CD4-positive, alpha-beta T cell treated with Interleukin-21 for 1 hour (primary cell): ENCODE measurements around the gene PHETA1.
"Not testable (repeated sequence)": the region's sequence is repeated elsewhere in the genome, so short reads cannot be mapped to it uniquely, and the experiment has no call there.

Experiments
- DNase-seq: peaks from one replicate; pipeline ENCODE4 v3.0.0-alpha.2; 2020

PHETA1 gene

GRCh38 chr12:111405149-111405858 lies 36.4 kb upstream of the PHETA1 start:
- peak; percentile 98 for DNase-seq

DNA sequence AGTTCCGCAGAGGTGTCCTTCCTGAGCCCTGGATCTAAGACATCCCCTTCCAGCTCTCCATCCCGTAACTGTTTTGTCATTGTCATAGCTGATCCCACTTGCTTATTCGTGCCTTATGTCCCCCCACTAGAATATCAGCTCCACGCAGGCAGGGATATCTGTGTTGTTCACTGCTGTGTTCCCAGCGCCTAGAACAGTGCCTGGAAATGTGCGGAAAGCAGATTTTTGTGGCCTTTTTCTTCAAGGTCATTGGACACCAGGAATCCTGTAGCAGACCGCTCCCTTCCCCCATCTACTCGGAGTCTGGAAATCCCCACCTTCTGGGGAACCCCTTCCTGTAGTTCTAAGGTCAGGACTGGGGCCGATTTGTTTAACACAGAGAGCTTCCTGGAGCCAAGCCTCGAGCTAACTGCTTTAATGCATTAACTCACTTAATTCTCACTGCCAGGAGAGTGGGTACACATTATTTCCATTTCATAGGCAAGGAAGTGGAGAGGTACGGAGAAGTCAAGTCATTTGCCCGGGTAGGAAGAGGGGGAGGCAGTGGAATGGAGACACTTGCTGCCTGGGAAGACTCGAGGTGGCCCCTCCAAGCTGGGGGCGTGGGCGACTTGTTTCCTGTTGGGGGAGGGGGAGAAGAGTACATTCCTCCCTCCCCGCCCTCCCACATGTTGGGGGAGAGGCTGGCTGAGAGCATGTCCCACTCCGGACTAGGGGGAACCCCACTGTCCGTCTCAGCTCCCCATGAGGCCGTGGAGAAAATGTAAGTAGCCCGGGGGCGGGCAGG lies 35.7 kb upstream of the PHETA1 start:
- peak; percentile 71 for DNase-seq

GRCh38 chr12:111402490-111402824 lies 33.6 kb upstream of the PHETA1 start:
- DNase-seq: not testable (repeated sequence)

GRCh38 chr12:111401167-111401605 lies 32.3 kb upstream of the PHETA1 start:
- DNase-seq: no peak

- DNase-seq: not testable (repeated sequence)
Measured at GRCh38 chr12:111399741-111400404, 31.0 kb upstream of the PHETA1 start.

GRCh38 chr12:111398530-111398929 lies 29.6 kb upstream of the PHETA1 start:
- DNase-seq: no peak

DNA sequence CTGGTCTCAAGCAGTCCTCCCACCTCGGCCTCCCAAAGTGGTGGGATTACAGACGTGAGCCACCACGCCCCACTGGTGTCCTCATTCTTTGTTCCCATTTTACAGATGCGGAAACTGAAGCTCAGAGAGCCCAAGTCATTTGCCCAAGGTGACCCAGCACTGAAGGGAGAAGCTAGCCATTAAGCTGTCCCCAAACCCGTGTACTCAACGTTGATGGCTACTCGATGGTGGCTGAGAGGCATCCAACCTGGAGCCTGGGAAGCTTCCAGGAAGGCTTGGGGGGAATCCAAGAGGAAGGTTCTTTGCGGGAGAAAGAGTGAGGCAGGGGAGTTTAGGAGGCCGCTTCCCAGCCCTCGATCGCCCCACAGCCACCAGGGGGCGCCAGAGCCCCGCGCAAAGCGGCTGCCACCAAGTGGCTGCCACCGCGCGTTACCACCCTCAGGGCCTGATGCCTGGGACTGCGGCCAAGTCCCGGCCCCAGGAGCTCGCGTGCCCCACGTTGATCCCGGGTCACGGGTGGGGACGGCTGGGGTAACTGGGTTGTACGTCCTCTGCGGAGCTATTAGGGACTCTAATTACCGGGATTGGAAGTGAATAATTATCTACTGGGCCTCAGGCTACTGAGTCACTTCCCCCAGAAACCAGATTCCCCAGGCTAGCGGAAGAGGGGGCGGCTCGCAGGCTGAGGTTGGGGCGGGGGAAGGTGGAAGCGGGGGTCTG lies 28.0 kb upstream of the PHETA1 start:
- peak; percentile 85 for DNase-seq

GRCh38 chr12:111396271-111396670 lies 27.4 kb upstream of the PHETA1 start:
- not testable (repeated sequence) for DNase-seq

DNA sequence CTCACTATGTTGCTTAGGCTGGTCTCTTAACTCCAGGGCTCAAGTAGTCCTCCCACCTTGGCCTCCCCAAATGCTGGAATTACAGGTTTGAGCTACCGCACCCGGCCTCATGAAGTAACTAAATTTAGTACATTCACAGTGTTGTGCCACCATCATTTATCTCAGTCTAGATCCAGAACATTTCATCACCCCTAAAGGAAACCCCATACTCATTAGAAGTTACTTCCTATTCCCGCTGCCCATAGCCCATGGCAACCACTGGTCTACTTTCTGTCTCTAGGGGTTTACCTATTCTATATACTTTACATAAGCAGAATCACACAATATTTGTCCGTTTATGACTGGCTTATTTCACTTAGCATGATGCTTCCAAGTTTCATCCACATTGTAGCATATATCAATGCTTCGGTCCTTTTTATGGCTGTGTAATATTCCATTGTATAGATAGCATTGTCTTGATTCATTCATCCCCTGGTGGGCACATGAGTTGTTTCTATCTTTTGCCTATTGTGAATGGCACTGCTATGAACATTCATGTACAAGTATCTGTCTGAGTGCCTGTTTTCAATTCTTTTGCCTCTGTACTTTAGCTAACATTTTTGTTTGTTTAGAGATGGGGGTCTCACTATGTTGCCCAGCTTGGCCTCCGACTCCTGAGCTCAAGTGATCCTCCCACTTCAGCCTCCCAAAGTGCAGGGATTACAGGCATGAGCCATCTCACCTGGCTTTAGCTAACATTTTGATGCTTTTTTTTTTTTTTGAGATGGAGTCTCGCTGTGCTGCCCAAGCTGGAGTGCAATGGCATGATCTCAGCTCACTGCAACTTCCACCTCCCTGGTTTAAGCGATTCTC lies 26.7 kb upstream of the PHETA1 start:
- DNase-seq: no peak

GRCh38 chr12:111394480-111394879 lies 25.6 kb upstream of the PHETA1 start:
- no peak for DNase-seq

DNA sequence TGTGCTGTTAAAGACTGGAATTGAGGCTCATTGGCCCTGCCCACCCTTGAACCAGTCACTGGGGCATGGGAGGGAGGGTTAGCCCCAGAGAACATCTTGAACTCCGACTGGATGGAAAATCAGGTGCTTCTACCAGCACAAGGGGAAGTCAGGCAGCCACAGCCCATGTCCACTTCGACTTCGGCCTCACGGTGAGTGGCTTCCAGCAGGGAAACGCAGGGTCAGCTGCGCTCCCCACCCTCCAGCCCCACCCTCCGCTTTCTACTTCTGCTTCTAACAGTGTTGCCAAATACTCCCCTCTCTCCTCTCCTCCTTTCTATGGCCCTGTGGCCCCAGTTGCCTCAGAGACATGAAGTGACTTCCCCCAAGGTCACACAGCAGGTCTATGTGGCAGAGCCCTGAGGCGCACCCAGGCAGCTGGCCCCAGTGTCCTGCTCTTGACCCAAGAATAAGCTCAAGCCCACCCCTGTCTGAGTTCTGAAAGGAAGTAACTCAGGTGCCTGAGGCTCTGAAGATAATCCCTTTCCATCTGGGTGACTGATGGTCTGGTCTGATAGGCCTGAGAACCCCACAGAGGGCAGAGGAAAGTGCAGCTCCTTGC lies 24.9 kb upstream of the PHETA1 start:
- DNase-seq: no peak

DNA sequence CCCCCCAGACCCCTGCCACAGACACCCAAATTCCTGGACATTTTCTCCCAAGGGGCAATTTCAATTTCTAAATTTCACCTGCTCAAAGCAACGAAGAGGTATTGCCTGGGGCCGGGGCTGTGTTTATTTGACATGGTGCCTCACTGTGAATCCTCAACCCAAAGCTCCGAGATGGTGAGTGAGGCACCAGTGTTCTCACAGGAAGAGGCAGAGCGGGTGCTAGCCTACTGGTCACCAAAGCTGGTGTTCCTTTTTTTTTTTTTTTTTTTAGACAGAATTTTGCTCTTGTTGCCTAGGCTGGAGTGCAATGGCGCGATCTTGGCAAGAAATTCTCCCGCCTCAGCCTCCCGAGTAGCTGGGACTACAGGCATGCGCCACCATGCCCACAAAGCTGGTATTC lies 22.0 kb upstream of the PHETA1 start:
- no peak for DNase-seq

- no peak for DNase-seq
Measured at GRCh38 chr12:111389635-111390034, 20.7 kb upstream of the PHETA1 start.

DNA sequence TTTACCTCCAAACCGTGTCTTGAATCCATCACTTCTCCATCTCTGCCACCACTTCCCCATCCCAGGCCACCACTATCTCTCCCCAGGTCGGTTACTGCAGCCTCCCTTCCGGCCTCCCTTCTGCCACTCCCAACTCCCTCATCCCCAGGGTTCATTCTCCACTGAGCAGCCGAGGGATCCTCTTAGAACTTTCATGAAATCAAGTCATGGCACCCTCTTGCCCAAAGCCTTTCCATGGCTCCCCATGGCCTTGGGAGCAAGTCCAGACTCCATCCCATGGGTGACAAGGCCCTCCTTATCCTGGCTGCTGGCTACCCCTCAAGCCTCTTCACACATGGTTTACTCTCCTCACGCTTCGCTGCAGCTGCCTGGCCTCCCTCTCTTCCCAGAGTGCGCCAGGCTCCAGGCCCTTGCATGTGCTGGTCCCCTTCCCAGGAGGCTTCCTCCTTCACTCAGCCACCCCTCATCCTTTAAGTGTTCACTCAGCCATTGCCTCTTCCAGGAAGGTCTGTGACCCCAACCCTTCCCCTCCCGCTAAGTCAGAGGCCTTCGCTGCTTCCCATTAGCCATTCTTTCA lies 18.9 kb upstream of the PHETA1 start:
- no peak for DNase-seq

DNA sequence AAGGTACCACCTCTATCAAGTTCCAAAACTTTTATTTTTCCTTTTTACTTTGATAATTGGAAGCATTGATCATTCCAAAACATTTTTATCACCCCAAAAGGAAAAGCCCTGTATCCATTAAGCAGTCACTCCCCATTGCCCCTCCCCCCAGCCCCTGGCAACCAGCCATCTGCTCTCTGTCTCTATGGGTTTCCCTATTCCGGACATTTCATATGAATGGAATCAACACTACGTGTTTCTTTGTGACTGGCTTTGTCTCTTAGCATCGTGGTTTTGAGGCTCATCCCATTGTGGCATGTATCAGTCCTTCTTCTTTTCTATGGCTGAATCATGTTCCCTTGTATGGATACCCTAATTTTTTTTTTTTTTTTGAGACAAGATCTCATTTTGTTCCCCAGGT lies 18.0 kb upstream of the PHETA1 start:
- no peak for DNase-seq

DNA sequence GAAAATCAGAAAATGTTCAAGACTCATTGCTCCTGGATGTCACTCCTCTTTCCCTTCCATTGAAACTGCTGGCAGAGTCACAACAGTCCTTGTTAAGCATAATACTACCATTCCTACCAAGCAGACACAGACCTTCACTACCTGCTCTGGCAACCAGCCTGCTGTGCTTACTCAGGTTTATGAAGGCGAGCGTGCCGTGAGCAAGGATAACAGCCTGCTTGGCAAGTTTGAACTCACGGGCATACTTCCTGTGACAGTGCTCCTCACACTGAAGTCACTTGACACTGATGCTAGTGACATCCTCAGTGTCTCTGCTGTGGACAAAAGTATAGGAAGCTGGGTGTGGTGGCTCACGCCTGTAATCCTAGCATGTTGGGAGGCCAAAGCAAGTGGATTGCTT lies 15.7 kb upstream of the PHETA1 start:
- no peak for DNase-seq

DNA sequence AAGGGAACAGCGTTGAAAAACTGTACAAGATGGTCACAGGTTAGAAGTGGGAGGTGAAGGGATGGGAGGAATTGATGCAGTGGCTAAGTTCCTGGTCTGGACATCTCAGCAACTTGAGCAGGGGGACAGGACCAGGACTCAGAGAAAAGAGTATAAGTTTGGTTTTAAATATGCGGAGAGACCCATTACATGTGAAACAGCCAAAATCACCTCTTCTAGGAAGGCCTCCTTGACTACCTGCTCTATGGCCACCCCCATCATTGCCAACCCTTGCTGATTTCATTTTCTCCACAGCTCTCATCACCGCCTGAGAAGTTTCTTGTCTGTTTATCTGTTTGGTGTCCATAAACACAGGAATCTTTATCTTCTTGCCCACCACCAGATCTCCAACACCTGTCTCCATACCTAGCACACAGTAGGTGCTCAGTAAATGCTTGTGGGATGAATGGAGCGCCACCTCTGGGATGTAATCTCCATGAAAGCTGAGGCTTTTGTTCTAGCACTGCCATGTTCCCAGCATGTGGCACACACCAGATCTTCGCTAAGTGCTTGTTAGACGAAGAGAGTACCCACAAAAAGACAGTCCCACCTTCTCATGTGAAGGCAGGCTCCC lies 11.2 kb upstream of the PHETA1 start:
- no peak for DNase-seq

DNA sequence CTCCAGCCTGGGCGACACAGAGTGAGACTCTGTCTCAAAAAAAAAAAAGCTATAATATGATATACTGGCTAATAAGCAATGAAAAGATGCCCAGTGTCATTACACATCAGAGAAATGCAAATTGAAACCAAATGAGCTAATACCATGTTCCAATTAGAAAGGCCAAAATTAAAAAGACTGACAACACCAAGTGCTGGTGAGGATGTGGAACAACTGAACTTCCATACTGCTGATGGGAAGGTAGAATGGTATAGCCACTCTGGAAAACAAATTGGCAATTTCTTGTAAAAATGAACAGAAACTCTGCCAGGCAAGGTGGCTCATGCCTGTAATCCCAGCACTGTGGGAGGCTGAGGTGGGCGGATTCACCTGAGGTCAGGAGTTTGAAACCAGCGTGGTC lies 8.5 kb upstream of the PHETA1 start:
- no peak for DNase-seq

DNA sequence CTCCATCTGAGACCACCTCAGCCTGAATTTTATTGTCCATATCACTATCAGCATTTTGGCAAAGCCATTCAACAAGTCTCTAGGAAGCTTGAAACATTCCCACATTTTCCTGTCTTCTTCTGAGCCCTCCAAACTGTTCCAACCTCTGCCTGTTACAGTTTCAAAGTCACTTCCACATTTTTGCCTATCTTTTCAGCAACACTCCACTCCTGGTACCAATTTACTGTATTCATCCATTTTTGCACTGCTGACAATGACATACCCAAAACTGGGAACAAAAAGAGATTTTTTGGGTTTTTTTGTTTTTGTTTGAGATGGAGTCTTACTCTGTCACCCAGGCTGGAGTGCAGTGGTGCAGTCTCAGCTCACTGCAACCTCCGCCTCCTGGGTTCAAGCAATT lies 4.3 kb upstream of the PHETA1 start:
- DNase-seq: not testable (repeated sequence)

DNA sequence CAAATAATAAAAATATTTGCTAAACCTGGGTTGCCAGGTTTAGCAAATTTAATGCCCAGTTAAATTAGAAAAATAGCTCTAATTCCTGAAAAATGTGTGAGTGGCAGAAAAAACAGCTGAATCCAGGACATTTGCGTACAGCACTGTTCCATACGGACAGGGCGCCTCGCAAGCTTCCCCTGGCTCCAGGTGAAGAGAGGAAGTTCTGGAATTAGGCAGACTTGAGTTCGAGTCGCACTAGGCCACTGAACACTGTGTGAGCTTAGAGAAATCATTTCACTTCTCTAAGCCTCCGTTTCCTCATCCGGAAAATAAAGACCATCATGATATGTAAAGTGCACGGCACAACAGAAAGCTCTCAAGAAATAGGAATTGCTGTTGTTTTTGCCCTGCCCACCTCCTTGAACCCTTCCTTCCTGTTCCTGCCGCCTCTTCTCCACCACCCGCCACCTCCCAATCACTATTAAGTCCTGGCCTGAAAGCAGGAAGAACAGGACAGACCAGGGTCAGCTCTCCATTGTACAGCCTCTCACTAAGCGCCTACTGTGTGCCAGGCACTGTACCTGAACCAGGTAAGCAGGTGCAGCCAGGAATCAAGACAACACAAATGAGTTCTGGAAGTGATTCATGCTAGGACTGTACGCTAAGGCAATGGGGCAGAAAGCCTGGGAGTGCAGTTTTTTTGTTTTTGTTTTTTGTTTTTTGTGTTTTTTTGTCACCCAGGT lies 763 bp upstream of the PHETA1 start:
- no peak for DNase-seq
